ENCODE data around the gene ARHGAP6.

Gene ARHGAP6

DNA sequence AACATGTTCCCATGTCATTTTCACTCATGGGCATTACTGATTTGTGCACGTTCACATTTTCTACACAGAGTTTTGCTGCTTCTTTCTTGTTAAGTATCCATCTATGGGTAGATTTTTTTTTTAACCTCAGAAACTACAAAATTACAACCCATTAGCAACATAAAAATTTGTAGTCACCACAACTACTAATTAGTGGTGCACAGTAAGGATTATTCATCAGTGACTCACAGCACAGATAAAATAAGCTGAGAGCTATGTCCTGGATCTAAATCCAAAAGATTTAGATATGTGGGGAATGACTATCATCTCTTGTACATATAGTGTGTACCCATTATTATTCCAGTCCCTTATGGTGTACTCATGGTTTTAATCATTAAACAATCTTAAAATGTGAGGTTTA is 392.2 kb downstream of the ARHGAP6 start:
- TF ChIP-seq, protein P1, sequence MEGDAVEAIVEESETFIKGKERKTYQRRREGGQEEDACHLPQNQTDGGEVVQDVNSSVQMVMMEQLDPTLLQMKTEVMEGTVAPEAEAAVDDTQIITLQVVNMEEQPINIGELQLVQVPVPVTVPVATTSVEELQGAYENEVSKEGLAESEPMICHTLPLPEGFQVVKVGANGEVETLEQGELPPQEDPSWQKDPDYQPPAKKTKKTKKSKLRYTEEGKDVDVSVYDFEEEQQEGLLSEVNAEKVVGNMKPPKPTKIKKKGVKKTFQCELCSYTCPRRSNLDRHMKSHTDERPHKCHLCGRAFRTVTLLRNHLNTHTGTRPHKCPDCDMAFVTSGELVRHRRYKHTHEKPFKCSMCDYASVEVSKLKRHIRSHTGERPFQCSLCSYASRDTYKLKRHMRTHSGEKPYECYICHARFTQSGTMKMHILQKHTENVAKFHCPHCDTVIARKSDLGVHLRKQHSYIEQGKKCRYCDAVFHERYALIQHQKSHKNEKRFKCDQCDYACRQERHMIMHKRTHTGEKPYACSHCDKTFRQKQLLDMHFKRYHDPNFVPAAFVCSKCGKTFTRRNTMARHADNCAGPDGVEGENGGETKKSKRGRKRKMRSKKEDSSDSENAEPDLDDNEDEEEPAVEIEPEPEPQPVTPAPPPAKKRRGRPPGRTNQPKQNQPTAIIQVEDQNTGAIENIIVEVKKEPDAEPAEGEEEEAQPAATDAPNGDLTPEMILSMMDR (IDR thresholded peaks at IDR 0.05; ENCODE audit: insufficient read depth, low read depth, low read length, missing control alignments) = no peak
- peak; percentile 35 for DNase-seq (ENCODE audit: low read depth)
- H3K4me3 ChIP-seq (ENCODE audit: low read length) = no peak overlapping the region

DNA sequence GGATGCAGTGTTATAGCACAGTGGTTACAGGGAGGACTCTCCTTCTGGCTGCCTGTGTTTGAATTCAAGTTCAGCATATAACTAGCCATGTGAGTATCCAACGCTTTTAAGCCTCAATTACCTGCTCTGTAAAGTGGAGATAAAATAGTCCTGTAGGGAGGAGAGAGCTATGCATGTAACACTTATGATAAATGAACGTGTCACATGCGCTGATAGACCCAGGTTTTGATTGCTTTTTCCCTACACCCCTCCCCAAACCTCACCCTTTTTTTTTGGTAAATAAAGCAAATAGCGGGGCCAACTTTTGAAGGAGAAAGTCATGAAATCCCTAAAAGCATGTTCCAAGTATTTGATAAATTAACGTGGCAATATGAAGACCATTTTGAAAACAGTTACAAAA is 392.9 kb downstream of the ARHGAP6 start:
- H3K4me3 ChIP-seq (ENCODE audit: low read length) = no peak overlapping the region
- no peak for DNase-seq (ENCODE audit: low read depth)
- TF ChIP-seq, protein P1 (IDR thresholded peaks at IDR 0.05; ENCODE audit: insufficient read depth, low read depth, low read length, missing control alignments) = no peak

DNA sequence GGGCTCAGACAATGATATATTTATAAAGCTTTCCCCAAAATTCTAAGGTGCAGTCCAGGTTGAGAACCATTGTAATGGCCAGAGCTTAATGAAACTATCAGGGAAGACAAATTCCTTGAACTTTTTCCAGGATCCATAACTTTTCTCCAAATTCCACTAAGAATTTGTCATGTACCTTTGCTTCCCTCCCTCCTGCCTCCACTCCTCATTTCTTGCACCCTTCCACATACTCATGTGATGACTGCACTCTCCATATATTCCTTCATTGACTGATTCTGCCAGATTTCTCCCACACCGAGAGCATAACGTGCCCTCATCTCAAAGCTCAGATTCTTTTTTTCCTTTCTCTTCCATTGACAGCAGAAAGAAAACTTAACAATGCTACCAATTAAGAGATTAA is 393.4 kb downstream of the ARHGAP6 start:
- TF ChIP-seq, protein P1 (IDR thresholded peaks at IDR 0.05; ENCODE audit: insufficient read depth, low read depth, low read length, missing control alignments) = no peak
- no peak overlapping the region for H3K4me3 ChIP-seq (ENCODE audit: low read length)
- DNase-seq (ENCODE audit: low read depth) = no peak

DNA sequence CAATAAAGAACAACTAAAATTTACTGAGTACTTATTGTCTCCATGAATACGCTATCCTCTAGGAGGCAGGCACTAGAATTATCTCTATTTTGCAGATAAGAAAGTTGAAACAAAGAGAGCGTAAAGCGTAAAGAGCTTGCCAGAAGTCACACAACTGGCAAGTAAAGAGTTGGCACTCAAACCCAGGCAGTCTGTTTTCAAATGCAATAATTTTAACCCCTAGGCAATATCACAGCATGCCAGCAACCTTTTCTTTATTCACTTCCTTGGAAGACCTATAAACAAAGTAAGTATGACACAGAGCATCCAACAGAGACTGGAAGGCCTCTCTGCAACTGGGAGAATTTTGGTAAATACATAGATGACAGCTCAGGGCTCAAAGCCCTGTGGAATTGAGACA is 395.7 kb downstream of the ARHGAP6 start:
- no peak overlapping the region for H3K4me3 ChIP-seq (ENCODE audit: low read length)
- TF ChIP-seq, protein P1 (IDR thresholded peaks at IDR 0.05; ENCODE audit: insufficient read depth, low read depth, low read length, missing control alignments) = no peak
- no peak for DNase-seq (ENCODE audit: low read depth)

DNA sequence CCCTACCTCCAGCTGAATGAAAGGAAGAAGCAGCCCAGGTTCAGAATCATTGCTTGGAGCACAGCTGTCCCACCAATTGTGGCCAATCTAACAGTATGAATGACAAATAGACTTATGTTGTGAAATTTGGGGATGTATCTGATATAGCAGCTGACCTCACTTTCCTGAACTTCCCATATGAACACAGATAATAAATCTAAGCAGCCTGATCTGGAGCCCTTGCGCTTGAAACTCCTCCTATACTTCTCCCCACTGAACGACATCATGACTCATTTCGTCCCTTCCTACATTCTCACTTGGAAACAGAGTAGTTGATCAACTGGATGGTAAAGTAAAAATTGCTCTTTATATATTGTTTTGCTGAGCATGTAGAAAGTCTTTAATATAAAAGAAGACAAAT is 396.7 kb downstream of the ARHGAP6 start:
- DNase-seq (ENCODE audit: low read depth) = no peak
- TF ChIP-seq, protein P1 (IDR thresholded peaks at IDR 0.05; ENCODE audit: insufficient read depth, low read depth, low read length, missing control alignments) = no peak
- H3K4me3 ChIP-seq (ENCODE audit: low read length) = no peak overlapping the region

DNA sequence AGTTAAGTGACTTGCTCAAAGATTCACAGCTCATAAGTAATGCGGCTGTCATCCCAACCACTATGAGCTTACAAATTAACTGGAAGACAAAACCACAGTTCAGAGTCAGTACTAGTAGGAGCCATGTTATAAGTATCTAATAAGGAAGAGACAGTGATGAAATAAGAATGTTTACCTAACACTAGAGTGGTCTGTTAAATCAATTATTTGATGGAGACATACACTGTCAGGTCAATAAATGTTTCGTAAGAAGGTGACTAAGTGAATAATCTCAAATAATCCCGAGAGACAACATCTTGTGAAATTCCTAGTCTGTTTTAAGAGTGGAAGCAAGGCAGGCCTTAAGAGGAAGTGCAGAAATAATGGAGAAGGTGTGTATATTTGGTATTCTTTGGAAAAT is 398.3 kb downstream of the ARHGAP6 start:
- DNase-seq (ENCODE audit: low read depth) = no peak
- TF ChIP-seq, protein P1 (IDR thresholded peaks at IDR 0.05; ENCODE audit: insufficient read depth, low read depth, low read length, missing control alignments) = no peak

DNA sequence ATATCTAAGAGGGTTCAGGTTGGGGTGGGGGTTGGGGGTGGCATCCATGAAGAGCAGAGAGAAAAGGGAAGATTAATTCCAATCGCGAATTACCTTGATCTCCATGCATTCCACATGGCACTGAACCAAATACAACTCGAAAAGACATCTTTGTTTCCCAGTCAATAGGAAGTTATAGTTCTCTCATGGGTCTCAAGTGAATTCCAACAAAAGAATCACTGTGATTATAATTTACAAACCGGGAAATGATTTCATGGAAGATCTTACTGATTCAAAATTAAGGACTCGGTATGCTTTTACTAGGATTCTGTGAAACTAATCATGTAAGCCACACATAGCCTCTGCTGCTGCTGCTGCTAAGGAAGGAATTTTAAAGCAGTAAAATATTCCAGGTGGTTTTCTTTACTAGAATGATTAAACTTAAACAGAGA is 399.1 kb downstream of the ARHGAP6 start:
- no peak overlapping the region for H3K4me3 ChIP-seq (ENCODE audit: low read length)
- TF ChIP-seq, protein P1 (IDR thresholded peaks at IDR 0.05; ENCODE audit: insufficient read depth, low read depth, low read length, missing control alignments) = no peak
- no peak for DNase-seq (ENCODE audit: low read depth)

More for the DNA sequence above, 398.3 kb downstream of the ARHGAP6 start:
- H3K4me3 ChIP-seq (ENCODE audit: low read length) = no peak overlapping the region

Data from epithelial cell of esophagus (primary cell).